Kidney (tissue), 14 donors: ENCODE results near the gene MKNK1. TPM values are rescaled to one million over a fixed set of nuclear protein-coding genes. Genes with fewer than 3 reads are reported as not detected.

ENCODE experiments used
- DNase-seq, 5 donors: peaks; one replicate each; pipeline ENCODE4 v3.0.0-alpha.2; 2013 to 2020
- FAIRE-seq: peaks from 2 replicates; lab custom pipeline; 2012; peaks lifted over from hg19 to GRCh38; lab: Jason Lieb, UNC
- H3K27ac ChIP-seq, 2 donors: one replicate each; pipeline ENCODE4 v1.7.0; 2013; ENCODE audit warnings: low read depth in 2 of 2, low read length in 2 of 2, inconsistent platforms in 1 of 2
- H3K27me3 ChIP-seq: one replicate; pipeline ENCODE4 v1.7.1; 2013; ENCODE audit warnings: low read length, inconsistent platforms; ENCODE audit not compliant: control insufficient read depth, insufficient read depth
- H3K36me3 ChIP-seq, 3 donors: one replicate each; pipeline versions ENCODE4 v1.7.0 to v1.7.1; 2013; ENCODE audit warnings: low read length in 3 of 3, control low read depth in 1 of 3, inconsistent platforms in 1 of 3; ENCODE audit not compliant: insufficient read depth in 3 of 3, control insufficient read depth in 2 of 3
- H3K4me1 ChIP-seq, 3 donors: one replicate each; pipeline versions ENCODE4 v1.7.0 to v1.7.1; 2013; ENCODE audit warnings: low read length in 3 of 3, inconsistent platforms in 1 of 3, low read depth in 1 of 3; ENCODE audit not compliant: control insufficient read depth in 2 of 3, insufficient read depth in 2 of 3
- H3K4me3 ChIP-seq, 3 donors: one replicate each; pipeline versions ENCODE4 v1.7.0 to v1.8.1; 2013; ENCODE audit warnings: low read length in 3 of 3, control low read depth in 1 of 3, inconsistent platforms in 1 of 3
- H3K9ac ChIP-seq, 3 donors: one replicate each; pipeline versions ENCODE4 v1.7.0 to v1.7.1; 2013; ENCODE audit warnings: low read length in 3 of 3, control low read depth in 1 of 3, inconsistent platforms in 1 of 3
- H3K9me3 ChIP-seq, 3 donors: one replicate each; pipeline versions ENCODE4 v1.7.0 to v1.7.1; 2013; ENCODE audit warnings: low read length in 3 of 3, control low read depth in 1 of 3, inconsistent platforms in 1 of 3; ENCODE audit not compliant: control insufficient read depth in 2 of 3, insufficient read depth in 1 of 3
- intact Hi-C: fragments of 100-400 bp; cut with DNase I; formaldehyde crosslinking; loops from one replicate; pipeline ENCODE4 v1.11.1; 2022
- polyA plus RNA-seq: library from polyadenylated mRNA; stranded (reverse); fragments of 350-450 nt; fragmentation: Illumina TruSeq; extraction: RNeasy Lipid Tissue Mini Kit (QIAGEN cat#74804); gene quantifications from one replicate; pipeline ENCODE4 v1.2.3, GENCODE V29; 2014; ENCODE audit warnings: low read depth, low replicate concordance; ENCODE audit not compliant: insufficient read depth
- total RNA-seq: library from RNA; stranded (reverse); fragmentation: NEBNext Ultra II Directional; extraction: Animal tissue kit (Norgen Biotek cat#: 25700); gene quantifications from one replicate; pipeline ENCODE4 v1.2.1, GENCODE V29; 2021
- TF ChIP-seq, protein P1 (sequence below): IDR thresholded peaks from 3 replicates; pipeline ENCODE4 v1.5.1; 2012; ENCODE audit warnings: mild to moderate bottlenecking, moderate library complexity, borderline replicate concordance; ENCODE audit not compliant: insufficient read depth; ENCODE audit errors: extremely low read depth
- donor health status: control.
- donor health status: control.
- donor health status: control.
- donor health status: control.
- donor health status: control.
- donor health status: DM: yes; HTN: yes; CAD: no.
- donor health status: Normal renal cell carcinoma (clear cell type).

MKNK1 gene
- total and polyA plus RNA-seq, 2 donors from 2014 or later = 17.5 to 49.7 TPM

DNA sequence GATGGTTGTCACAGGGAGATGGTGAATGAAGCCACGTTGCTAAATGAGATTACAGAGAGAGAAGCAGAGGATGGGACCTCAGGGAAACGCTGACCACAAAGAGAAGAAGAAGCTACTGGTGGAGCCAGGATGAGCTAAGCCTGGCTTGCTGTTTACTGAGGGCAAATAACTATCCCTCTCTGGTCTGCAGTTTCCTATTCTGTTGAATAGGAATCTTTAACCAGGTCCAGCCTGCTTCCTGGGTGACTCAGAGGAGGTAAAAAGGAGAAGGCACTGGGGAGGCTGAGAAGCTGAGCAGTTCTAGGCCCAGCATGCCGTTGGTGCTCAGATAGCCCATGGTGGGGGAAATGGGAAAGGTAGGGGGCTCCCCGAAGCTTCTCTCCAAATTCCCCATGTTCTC, 84.9 kb downstream of the MKNK1 start:
- no peaks in the 10 kb centered on the region for H3K36me3 ChIP-seq
- FAIRE-seq (no peak), DNase-seq (peak in 1 of 5 donors; percentile 8)
- no peak overlapping the region for H3K4me3 ChIP-seq
- intact Hi-C loops = no loop called here
- no peak overlapping the region for H3K9ac ChIP-seq
- H3K4me1 ChIP-seq = peaks cover 0 to 6% (median 0%) of the 10 kb centered on the region in 3 donors
- H3K9me3 ChIP-seq = no peaks in the 10 kb centered on the region
- peaks cover 4% of the 10 kb centered on the region for H3K27me3 ChIP-seq
- no peak overlapping the region for H3K27ac ChIP-seq
- TF ChIP-seq, protein P1, sequence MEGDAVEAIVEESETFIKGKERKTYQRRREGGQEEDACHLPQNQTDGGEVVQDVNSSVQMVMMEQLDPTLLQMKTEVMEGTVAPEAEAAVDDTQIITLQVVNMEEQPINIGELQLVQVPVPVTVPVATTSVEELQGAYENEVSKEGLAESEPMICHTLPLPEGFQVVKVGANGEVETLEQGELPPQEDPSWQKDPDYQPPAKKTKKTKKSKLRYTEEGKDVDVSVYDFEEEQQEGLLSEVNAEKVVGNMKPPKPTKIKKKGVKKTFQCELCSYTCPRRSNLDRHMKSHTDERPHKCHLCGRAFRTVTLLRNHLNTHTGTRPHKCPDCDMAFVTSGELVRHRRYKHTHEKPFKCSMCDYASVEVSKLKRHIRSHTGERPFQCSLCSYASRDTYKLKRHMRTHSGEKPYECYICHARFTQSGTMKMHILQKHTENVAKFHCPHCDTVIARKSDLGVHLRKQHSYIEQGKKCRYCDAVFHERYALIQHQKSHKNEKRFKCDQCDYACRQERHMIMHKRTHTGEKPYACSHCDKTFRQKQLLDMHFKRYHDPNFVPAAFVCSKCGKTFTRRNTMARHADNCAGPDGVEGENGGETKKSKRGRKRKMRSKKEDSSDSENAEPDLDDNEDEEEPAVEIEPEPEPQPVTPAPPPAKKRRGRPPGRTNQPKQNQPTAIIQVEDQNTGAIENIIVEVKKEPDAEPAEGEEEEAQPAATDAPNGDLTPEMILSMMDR = no peak

DNA sequence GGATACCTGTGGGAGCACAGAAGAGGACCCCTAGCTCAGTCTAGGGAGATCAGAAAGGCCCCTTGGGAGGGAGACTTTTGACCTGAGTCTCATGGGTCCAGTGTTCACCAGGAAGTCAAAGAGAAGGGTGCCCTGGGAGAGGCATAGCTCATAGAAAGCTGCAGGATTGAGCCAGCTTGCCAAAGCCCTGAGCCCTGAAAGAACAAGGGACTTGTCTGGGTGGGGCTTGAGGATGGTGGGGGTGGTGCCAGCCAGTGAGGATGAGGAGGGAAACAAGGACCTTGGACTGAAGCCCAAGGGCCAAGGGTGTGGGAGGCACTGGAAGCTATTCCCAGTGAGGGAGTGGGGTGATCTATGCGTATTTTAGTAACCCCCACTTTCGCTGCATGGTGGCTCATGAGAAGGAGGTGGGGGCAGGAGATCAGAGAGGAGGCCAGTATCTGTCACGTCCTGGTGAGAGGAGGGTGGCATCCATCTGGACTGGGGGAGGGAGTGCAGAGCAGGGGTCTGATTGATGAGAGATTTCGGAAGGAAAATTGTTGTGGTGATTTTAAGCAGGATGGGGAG, 86.1 kb downstream of the MKNK1 start:
- Histone ChIP-seq H3K27ac (no peak overlapping the region), H3K27me3 (peaks cover 4% of the 10 kb centered on the region), H3K9ac (no peak overlapping the region), H3K4me3 (no peak overlapping the region), H3K4me1 (peaks cover 0 to 6% (median 0%) of the 10 kb centered on the region in 3 donors), H3K36me3 (no peaks in the 10 kb centered on the region), H3K9me3 (no peaks in the 10 kb centered on the region)
- DNase-seq = peak in 1 of 5 donors; percentile 37
- FAIRE-seq = no peak
- TF ChIP-seq, protein P1 = no peak
- intact Hi-C loops = no loop called here

DNA sequence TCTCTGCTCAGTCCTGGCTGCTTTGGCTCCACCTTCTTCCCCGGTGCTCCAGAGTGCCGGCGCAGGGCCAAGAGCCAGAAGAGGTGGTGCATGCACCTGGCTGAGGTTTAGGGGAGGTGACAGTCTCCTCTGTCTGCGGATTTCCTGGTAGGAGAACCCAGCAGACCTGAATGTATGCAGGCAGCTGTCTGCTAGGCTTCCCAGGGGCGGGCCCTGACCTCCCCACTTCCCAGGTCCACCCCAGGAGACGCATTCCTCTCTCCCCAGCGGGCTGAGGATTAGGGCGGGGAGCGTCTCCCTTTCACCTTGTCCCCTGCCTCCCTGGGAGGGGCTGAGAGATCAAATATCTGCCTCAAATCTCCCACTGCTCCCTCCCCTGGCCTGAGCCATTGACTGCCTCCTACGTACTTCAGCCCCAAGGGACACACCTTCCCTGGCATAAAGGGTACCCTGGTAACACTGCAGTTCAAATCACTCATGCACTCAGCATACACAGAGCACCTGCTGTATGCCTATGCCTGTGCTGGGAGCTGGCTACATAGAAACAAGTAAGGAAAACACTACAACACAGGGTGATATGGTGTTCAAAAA, 87.0 kb downstream of the MKNK1 start:
- Histone ChIP-seq H3K27me3 (peaks cover 4% of the 10 kb centered on the region), H3K4me1 (peaks cover 0 to 6% (median 0%) of the 10 kb centered on the region in 3 donors), H3K27ac (no peak overlapping the region), H3K9me3 (no peaks in the 10 kb centered on the region), H3K4me3 (no peak overlapping the region), H3K36me3 (no peaks in the 10 kb centered on the region), H3K9ac (no peak overlapping the region)
- peak in 4 of 5 donors; percentile 54 to 91 (median 60) for DNase-seq
- TF ChIP-seq, protein P1 = no peak
- intact Hi-C loops = no loop called here
- FAIRE-seq = no peak
